GM18519 (cell line): ENCODE results near the gene ASS1.

Experiments used
- ATAC-seq: cut with Tn5 transposase; IDR thresholded peaks from one replicate; pipeline ENCODE4 v1.9.1; 2021; ENCODE audit warnings: mild to moderate bottlenecking, moderate library complexity; ENCODE audit not compliant: unreplicated experiment, low FRiP score

Gene ASS1

GRCh38 chr9:130549093-130549735 is 104.5 kb downstream of the ASS1 start:
- no peak for ATAC-seq
